Activated CD8-positive, alpha-beta memory T cell treated with anti-CD3 and anti-CD28 coated beads for 36 hours (primary cell): Measurements from ENCODE around the gene SCT. TPM values are rescaled to one million over a fixed set of nuclear protein-coding genes. Genes with fewer than 3 reads are reported as not detected.

ENCODE experiments used
- CTCF ChIA-PET: fragments of 350-600 bp; sonication (Branson Sonifier 250); formaldehyde crosslinking; loops from one replicate; lab custom pipeline; 2021; ENCODE audit warnings: antibody characterized with exemption; lab: Charles Lee
- POLR2A ChIA-PET: fragments of 350-600 bp; sonication (Branson Sonifier 250); formaldehyde crosslinking; loops from one replicate; lab custom pipeline; 2021; ENCODE audit warnings: antibody characterized with exemption; lab: Charles Lee
- total RNA-seq, 2 experiments: library from RNA; stranded (reverse); gene quantifications; one replicate each; pipeline ENCODE4 v1.2.3, GENCODE V29; 2021

Gene SCT
- total RNA-seq, 2 experiments from 2014 or later: not detected

GRCh38 chr11:578276-579035 is 48.5 kb downstream of the SCT start:
- ChIA-PET POLR2A (interaction anchor here (0.5 kb wide), 1 partner anchor 38 kb away, joined by 3 read pairs; no protein-coding TSS in a partner anchor), CTCF (interaction anchor here (0.6 to 0.9 kb wide), 4 partner anchors 10 to 146 kb away, joined by 3 to 4 read pairs (median 3); no protein-coding TSS in a partner anchor)

GRCh38 chr11:577611-577894 is 49.4 kb downstream of the SCT start:
- ChIA-PET POLR2A (interaction anchor here (0.9 kb wide), 2 partner anchors 9 to 10 kb away, joined by 3 read pairs; no protein-coding TSS in a partner anchor), CTCF (interaction anchor here (0.6 to 0.8 kb wide), 2 partner anchors 44 to 147 kb away, joined by 3 read pairs; no protein-coding TSS in a partner anchor)

GRCh38 chr11:576811-577610 is 50.0 kb downstream of the SCT start:
- POLR2A ChIA-PET: interaction anchor here (0.7 to 0.9 kb wide), 3 partner anchors 8 to 42 kb away, joined by 3 read pairs; partner anchors contain the start of gene HRAS
- CTCF ChIA-PET: interaction anchor here (0.6 kb wide), 1 partner anchor 45 kb away, joined by 3 read pairs; no protein-coding TSS in a partner anchor

Other genes with a start within 250 kb of the SCT start
- under 1 TPM in 1 of 2 experiments, not detected in 1; 0.50 TPM for gene PKP3, start 233.0 kb downstream of the SCT start, total RNA-seq
- 10 to 100 TPM; 34.4 to 35.6 TPM for gene SIGIRR, start 212.2 kb downstream of the SCT start, total RNA-seq
- gene ANO9, start 185.2 kb downstream of the SCT start, total RNA-seq: 10 to 100 TPM; 21.9 to 22.0 TPM
- gene PTDSS2, start 176.9 kb downstream of the SCT start, total RNA-seq: 10 to 100 TPM; 26.2 to 30.0 TPM
- 100 to 1,000 TPM; 120 TPM for gene RNH1, start 119.9 kb downstream of the SCT start, total RNA-seq
- gene HRAS, start 91.6 kb downstream of the SCT start, total RNA-seq: 10 to 100 TPM; 75.2 to 79.1 TPM
- 1 to 10 TPM; 1.8 to 2.1 TPM for gene LRRC56, start 89.7 kb downstream of the SCT start, total RNA-seq
- under 1 TPM; 0.75 to 0.89 TPM for gene LMNTD2, start 66.4 kb downstream of the SCT start, total RNA-seq
- gene RASSF7, start 66.2 kb downstream of the SCT start, total RNA-seq: 10 to 100 TPM; 19.8 to 21.2 TPM
- gene PHRF1, start 50.7 kb downstream of the SCT start, total RNA-seq: 10 to 100 TPM; 46.0 to 47.4 TPM
- 1 to 10 TPM; 7.6 to 9.5 TPM for gene IRF7, start 11.2 kb downstream of the SCT start, total RNA-seq
- gene CDHR5, start 2.2 kb downstream of the SCT start, total RNA-seq: not detected
- gene DRD4, start 10.1 kb upstream of the SCT start, total RNA-seq: under 1 TPM; 0.29 to 0.30 TPM
- gene DEAF1, start 68.0 kb upstream of the SCT start, total RNA-seq: 10 to 100 TPM; 55.6 to 58.7 TPM
- gene TMEM80, start 68.6 kb upstream of the SCT start, total RNA-seq: 10 to 100 TPM in 1 of 2 experiments, 1 to 10 TPM in 1; 8.9 to 11.2 TPM
- 10 to 100 TPM; 12.6 to 14.3 TPM for gene EPS8L2, start 79.0 kb upstream of the SCT start, total RNA-seq
- 100 to 1,000 TPM; 270 to 286 TPM for gene TALDO1, start 120.3 kb upstream of the SCT start, total RNA-seq
- 10 to 100 TPM; 52.6 to 60.4 TPM for gene GATD1, start 150.3 kb upstream of the SCT start, total RNA-seq
- 1 to 10 TPM; 1.3 to 1.4 TPM for gene CEND1, start 162.9 kb upstream of the SCT start, total RNA-seq
- gene SLC25A22, start 171.1 kb upstream of the SCT start, total RNA-seq: 10 to 100 TPM; 81.1 to 83.9 TPM
- 10 to 100 TPM; 32.7 TPM for gene PIDD1, start 178.1 kb upstream of the SCT start, total RNA-seq
- gene RPLP2, start 182.8 kb upstream of the SCT start, total RNA-seq: 1,000 to 10,000 TPM; 2,602 to 2,630 TPM
- 10 to 100 TPM; 38.5 to 44.3 TPM for gene PNPLA2, start 191.7 kb upstream of the SCT start, total RNA-seq
- 1 to 10 TPM; 2.9 to 3.4 TPM for gene CRACR2B, start 200.7 kb upstream of the SCT start, total RNA-seq
- gene CD151, start 205.8 kb upstream of the SCT start, total RNA-seq: 10 to 100 TPM; 70.2 to 72.8 TPM
- 100 to 1,000 TPM; 150 to 151 TPM for gene POLR2L, start 215.3 kb upstream of the SCT start, total RNA-seq
- 10 to 100 TPM in 1 of 2 experiments, 1 to 10 TPM in 1; 9.4 to 12.7 TPM for gene TSPAN4, start 215.7 kb upstream of the SCT start, total RNA-seq